ENCODE measurements around the gene GLI2.

GRCh38 chr2:120770641-120771040, 35.0 kb downstream of the GLI2 start:
- no peak for TF ChIP-seq POLR2A (IDR thresholded peaks at IDR 0.05)
- TF ChIP-seq CTCF (IDR thresholded peaks at IDR 0.05), result no peak

All from ovary (tissue), 3 donors.